Panc1 (cell line): ENCODE measurements around the gene BRCA1.

Experiments
- CTCF ChIP-seq: fragments of 450-650 bp; IDR thresholded peaks from 2 replicates; pipeline ENCODE4 v1.5.1; 2017; ENCODE audit warnings: mild to moderate bottlenecking
- REST ChIP-seq, 2 experiments: IDR thresholded peaks; 2 replicates each; pipeline ENCODE4 v1.6.1; 2011 to 2012; ENCODE audit warnings: low read depth in 2 of 2, control low read depth in 1 of 2, low read length in 1 of 2, mild to moderate bottlenecking in 1 of 2, moderate library complexity in 1 of 2; ENCODE audit not compliant: insufficient read depth in 1 of 2

DNA sequence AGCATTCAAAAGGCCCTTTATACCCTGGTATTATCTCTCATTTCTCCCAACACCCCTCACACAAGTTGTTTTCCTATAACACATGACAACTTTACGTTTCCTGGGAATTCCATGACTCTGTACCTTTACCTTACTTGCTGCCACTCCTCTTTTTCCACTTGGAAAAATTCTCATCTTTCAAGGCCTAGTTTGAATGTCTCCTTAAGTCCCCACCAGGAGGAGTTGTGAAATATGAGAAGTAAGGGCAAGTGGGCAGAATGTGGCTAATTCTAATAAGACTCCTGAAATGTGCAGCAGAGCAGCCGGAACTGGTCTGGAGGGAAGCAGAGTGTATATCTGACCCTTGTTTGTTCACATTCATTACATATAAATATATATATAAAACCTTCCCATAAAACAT lies 39.7 kb downstream of the BRCA1 start:
- no peak for TF ChIP-seq CTCF
- TF ChIP-seq REST (IDR thresholded peaks at IDR 0.05; ENCODE audit: insufficient read depth in 1 of 2, low read depth in 2 of 2, low read length in 1 of 2), result no peak
